Inflammatory macrophage (primary cell): ENCODE data around the gene GAS6.

ENCODE experiments used
- DNase-seq, 2 donors: peaks; one replicate each; pipeline ENCODE4 v3.0.0-alpha.2; 2020 to 2022

GAS6 gene

DNA sequence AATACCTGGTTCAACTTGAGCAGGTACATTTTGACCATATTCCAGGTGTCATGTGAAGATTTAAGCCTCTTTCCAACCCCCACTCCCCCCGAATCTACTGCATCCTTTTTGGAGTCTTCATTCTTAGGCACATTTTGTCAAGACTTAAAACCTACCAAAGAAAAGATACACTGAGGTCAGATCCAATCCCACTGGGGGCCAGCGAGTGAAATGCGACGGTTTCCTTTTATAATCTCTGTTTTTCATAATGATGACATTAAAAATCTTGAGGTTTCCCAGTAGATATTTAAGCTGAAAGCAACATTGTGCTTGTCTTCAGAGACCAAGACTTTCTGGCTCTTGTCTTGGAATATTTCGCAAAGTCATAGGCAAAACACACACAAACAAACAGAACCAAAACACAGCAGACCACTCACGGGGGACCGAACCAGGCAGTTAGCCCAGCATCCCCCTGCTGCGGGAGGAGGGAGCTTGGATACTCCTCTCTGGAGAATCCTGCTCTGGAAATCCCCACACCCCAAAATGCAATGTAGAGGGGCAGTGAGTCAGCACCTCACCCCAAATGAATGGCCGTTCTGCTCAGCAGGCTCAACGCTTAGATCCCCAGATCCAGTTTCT, 506 bp upstream of the GAS6 start:
- DNase-seq = no peak

- DNase-seq = peak; percentile 41 to 64
These were observed 849 bp downstream of the GAS6 start for GRCh38 chr13:113862931-113863523.

DNA sequence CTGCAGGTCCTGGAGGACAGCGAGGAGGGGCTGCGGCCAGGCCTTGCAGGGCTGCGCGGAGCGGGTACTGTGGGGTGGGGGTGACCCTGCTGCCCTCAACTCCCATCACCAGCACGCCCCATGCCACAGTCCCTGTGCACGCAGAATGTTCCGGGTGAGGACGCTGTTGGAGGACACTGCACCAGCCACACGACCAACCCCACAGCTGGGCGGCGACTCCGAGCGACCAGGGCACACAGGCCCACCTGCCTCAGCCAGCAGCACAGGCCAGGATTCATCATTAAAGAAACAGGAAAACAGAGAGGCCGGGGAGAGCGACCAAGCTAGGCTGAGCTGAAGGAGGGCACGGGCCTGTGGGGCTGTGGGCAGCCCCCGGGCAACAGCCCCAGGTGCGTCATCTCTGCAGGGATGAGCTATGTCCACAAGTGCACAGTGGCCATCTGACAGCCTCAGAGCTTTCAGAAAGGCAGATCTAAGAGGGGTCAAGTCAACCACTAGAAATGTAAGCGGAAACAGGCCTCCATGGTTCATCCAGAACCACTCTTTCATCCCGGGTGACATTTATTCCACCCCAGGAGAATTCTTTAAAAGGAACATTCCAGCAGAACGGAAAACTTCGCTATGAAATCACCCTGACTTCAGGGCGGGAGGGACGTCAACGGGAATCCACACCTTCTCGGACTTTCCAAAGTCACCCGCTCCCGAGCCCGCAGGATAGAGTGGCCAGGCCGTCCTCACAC, 1.5 kb downstream of the GAS6 start:
- DNase-seq = no peak

DNA sequence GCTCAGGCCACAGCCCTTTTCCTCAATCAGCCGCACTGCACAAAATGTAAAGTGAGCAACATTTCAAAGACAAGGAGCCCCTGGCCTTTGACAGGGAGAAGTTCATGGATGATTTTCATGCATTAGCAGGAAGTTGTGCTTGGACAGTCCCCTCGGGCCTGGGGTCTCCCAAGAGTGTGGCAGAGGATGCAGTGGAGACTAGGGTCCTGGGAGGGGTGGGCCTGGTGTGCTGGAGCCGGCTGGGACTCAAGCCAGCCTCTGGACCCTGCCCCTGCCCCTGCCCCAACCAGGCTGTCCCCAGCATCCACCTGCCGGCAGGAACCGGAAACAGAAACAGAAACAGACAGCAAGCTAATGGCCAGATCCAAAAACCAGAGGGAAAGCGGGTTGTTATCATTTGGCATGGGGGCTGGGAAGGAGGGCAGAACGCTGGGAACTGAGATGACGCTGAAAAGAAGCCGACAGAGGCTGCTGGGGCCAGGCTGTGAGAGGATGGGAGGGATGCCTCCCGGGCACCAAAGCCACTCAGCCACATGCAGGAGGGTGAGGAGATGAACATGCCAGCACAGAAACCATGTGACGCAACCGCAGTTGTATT, 2.3 kb downstream of the GAS6 start:
- no peak for DNase-seq

GRCh38 chr13:113860665-113861432, 3.0 kb downstream of the GAS6 start:
- no peak for DNase-seq

GRCh38 chr13:113860051-113860664, 3.7 kb downstream of the GAS6 start:
- no peak for DNase-seq

GRCh38 chr13:113859311-113860050, 4.4 kb downstream of the GAS6 start:
- DNase-seq = no peak

- no peak for DNase-seq
These were observed 6.2 kb downstream of the GAS6 start for GRCh38 chr13:113857531-113858195.

DNA sequence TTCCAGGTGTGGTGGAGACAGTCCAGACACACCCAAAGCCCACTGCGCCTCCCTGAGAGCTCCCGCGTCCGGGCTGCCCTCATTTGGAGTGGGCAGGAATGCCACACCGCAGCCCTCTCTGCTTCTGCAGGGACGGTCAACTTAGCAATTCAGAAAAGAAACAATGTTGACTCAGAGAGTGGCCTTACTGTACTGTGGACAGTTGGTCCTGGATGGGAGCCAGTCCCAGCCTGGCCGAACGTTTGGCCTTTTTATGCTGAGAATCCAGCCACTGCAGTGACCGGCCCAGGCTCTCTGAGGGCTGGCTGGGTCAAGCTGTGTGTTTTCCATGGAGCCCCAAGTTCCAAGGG, 7.2 kb downstream of the GAS6 start:
- no peak for DNase-seq

- no peak for DNase-seq
These were observed 7.8 kb downstream of the GAS6 start for GRCh38 chr13:113855931-113856715.

- no peak for DNase-seq
These were observed 8.6 kb downstream of the GAS6 start for GRCh38 chr13:113855012-113855921.

- DNase-seq = peak; percentile 36 to 49
These were observed 9.5 kb downstream of the GAS6 start for GRCh38 chr13:113854238-113855011.

- peak; percentile 16 to 31 for DNase-seq
These were observed 10.2 kb downstream of the GAS6 start for GRCh38 chr13:113853518-113854237.

GRCh38 chr13:113852536-113853517, 11.0 kb downstream of the GAS6 start:
- no peak for DNase-seq

- DNase-seq = no peak
These were observed 11.9 kb downstream of the GAS6 start for GRCh38 chr13:113851826-113852535.

DNA sequence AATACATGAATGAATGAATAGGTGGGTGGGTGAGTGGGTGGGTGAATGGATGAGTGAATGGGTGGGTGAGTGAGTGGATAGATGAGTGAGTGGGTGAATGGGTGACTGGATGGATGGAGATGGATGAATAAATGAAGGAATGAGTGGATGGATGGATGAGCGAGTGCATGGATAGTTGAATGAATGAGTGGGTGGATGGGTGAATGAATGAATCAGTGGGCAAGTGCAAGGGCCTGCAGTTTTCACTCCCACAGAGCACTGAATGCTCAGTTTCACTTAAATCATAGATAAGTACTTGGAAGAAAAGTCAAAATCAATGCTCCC, 12.4 kb downstream of the GAS6 start:
- DNase-seq = no peak
